ENCODE data around the gene CFAP77. TPM values are rescaled to one million over a fixed set of nuclear protein-coding genes. Genes with fewer than 3 reads are reported as not detected.
A peak's percentile ranks its signal among the peaks of the same experiment; 100 is the strongest.

Gene CFAP77
- total and polyA plus RNA-seq, 4 donors, result 4.9 to 12.8 (median 6.2) TPM

GRCh38 chr9:132525308-132526023 lies 115.5 kb downstream of the CFAP77 start:
- no peak for DNase-seq
- WGBS, 2 donors, result 87 to 91% methylated on average over 5 of the region's 5 CpGs
- Histone ChIP-seq H3K4me1 (ENCODE audit: control insufficient read depth in 5 of 5, insufficient read depth in 5 of 5, low read length in 5 of 5) (no peaks in the 10 kb centered on the region), H3K36me3 (ENCODE audit: control insufficient read depth in 4 of 4, insufficient read depth in 4 of 4, low read length in 4 of 4) (no peaks in the 10 kb centered on the region), H3K27me3 (ENCODE audit: control insufficient read depth in 3 of 3, insufficient read depth in 3 of 3, low read length in 2 of 3) (peaks cover 0 to 3% (median 0%) of the 10 kb centered on the region in 3 donors), H3K4me3 (no peak overlapping the region), H3K9ac (ENCODE audit: insufficient read depth in 1 of 2, low read length in 2 of 2) (no peak overlapping the region), H3K27ac (ENCODE audit: low read depth in 1 of 2, low read length in 1 of 2) (no peak overlapping the region), H3K9me3 (ENCODE audit: control insufficient read depth in 4 of 4, insufficient read depth in 3 of 4, low read length in 3 of 4) (no peaks in the 10 kb centered on the region)
- TF ChIP-seq CTCF (IDR thresholded peaks at IDR 0.05; ENCODE audit: control extremely low read depth, extremely low read depth), result no peak
- no peak for ATAC-seq (ENCODE audit: insufficient read depth, low FRiP score)

- DNase-seq, result peak; percentile 42 to 52 (median 46)
- ATAC-seq (ENCODE audit: insufficient read depth, low FRiP score), result no peak
Observed at GRCh38 chr9:132531195-132531594, 121.2 kb downstream of the CFAP77 start.

GRCh38 chr9:132531710-132532570 lies 121.9 kb downstream of the CFAP77 start:
- H3K36me3 ChIP-seq (ENCODE audit: control insufficient read depth in 4 of 4, insufficient read depth in 4 of 4, low read length in 4 of 4), result no peaks in the 10 kb centered on the region
- peaks cover 0 to 7% (median 2%) of the 10 kb centered on the region in 3 donors for H3K27me3 ChIP-seq (ENCODE audit: control insufficient read depth in 3 of 3, insufficient read depth in 3 of 3, low read length in 2 of 3)
- no peak overlapping the region for H3K9ac ChIP-seq (ENCODE audit: insufficient read depth in 1 of 2, low read length in 2 of 2)
- TF ChIP-seq CTCF (IDR thresholded peaks at IDR 0.05; ENCODE audit: control extremely low read depth, extremely low read depth), result no peak
- DNase-seq, result no peak
- no peak for ATAC-seq (ENCODE audit: insufficient read depth, low FRiP score)
- 80 to 85% methylated on average over 25 of the region's 25 CpGs for WGBS, 2 donors
- no peaks in the 10 kb centered on the region for H3K4me1 ChIP-seq (ENCODE audit: control insufficient read depth in 5 of 5, insufficient read depth in 5 of 5, low read length in 5 of 5)
- H3K4me3 ChIP-seq, result no peak overlapping the region
- peaks cover 0 to 5% (median 2%) of the 10 kb centered on the region in 4 donors for H3K9me3 ChIP-seq (ENCODE audit: control insufficient read depth in 4 of 4, insufficient read depth in 3 of 4, low read length in 3 of 4)
- no peak overlapping the region for H3K27ac ChIP-seq (ENCODE audit: low read depth in 1 of 2, low read length in 1 of 2)

More at GRCh38 chr9:132531195-132531594, 121.2 kb downstream of the CFAP77 start:
- TF ChIP-seq CTCF (IDR thresholded peaks at IDR 0.05; ENCODE audit: control extremely low read depth, extremely low read depth), result no peak
- Histone ChIP-seq H3K27me3 (ENCODE audit: control insufficient read depth in 3 of 3, insufficient read depth in 3 of 3, low read length in 2 of 3) (peaks cover 0 to 7% (median 2%) of the 10 kb centered on the region in 3 donors), H3K9me3 (ENCODE audit: control insufficient read depth in 4 of 4, insufficient read depth in 3 of 4, low read length in 3 of 4) (peaks cover 0 to 5% (median 2%) of the 10 kb centered on the region in 4 donors), H3K36me3 (ENCODE audit: control insufficient read depth in 4 of 4, insufficient read depth in 4 of 4, low read length in 4 of 4) (no peaks in the 10 kb centered on the region), H3K4me1 (ENCODE audit: control insufficient read depth in 5 of 5, insufficient read depth in 5 of 5, low read length in 5 of 5) (no peaks in the 10 kb centered on the region), H3K4me3 (no peak overlapping the region), H3K9ac (ENCODE audit: insufficient read depth in 1 of 2, low read length in 2 of 2) (no peak overlapping the region), H3K27ac (ENCODE audit: low read depth in 1 of 2, low read length in 1 of 2) (no peak overlapping the region)
- 35 to 42% methylated on average over 13 of the region's 13 CpGs for WGBS, 2 donors

All from lung (tissue), 12 donors.